PC-9 (cell line): Measurements from ENCODE around the gene GTF2F2. TPM values are rescaled to one million over a fixed set of nuclear protein-coding genes. Genes with fewer than 3 reads are reported as not detected.

Experiments
- BruUV-seq: library from RNA; stranded (reverse); fragments of 400-500 nt; replicated peaks from 2 replicates; lab custom pipeline; 2021; lab: Mats Ljungman, UMichigan
- CTCF ChIA-PET: fragments of 300-600 bp; sonication (Branson Sonifier 250); formaldehyde crosslinking; loops from one replicate; lab custom pipeline; 2022; ENCODE audit warnings: antibody characterized with exemption; lab: Charles Lee
- POLR2A ChIA-PET: fragments of 300-600 bp; sonication (Branson Sonifier 250); formaldehyde crosslinking; loops from one replicate; lab custom pipeline; 2022; ENCODE audit warnings: antibody characterized with exemption; ENCODE audit not compliant: unreplicated experiment; lab: Charles Lee
- DNase-seq, 2 experiments: peaks; one replicate each; pipeline versions ENCODE4 v3.0.0 to v3.0.0-alpha.2; 2015 to 2022; ENCODE audit warnings: mixed read lengths in 1 of 2
- H2AFZ ChIP-seq: fragments of 200-600 bp; sonication (generic); 2 replicates; pipeline ENCODE4 v1.8.1; 2017; ENCODE audit warnings: antibody characterized with exemption
- H3F3A ChIP-seq: fragments of 200-600 bp; sonication (generic); 2 replicates; pipeline ENCODE4 v1.8.1; 2017; ENCODE audit warnings: antibody characterized with exemption, mild to moderate bottlenecking, low read depth; ENCODE audit not compliant: insufficient read depth
- H3K27ac ChIP-seq: fragments of 200-600 bp; sonication (generic); 2 replicates; pipeline ENCODE4 v1.6.1; 2016; ENCODE audit warnings: mixed run types
- H3K27me3 ChIP-seq: fragments of 200-600 bp; sonication (generic); 2 replicates; pipeline ENCODE4 v1.6.1; 2016; ENCODE audit warnings: low read depth, mixed run types; ENCODE audit not compliant: insufficient read depth
- H3K36me3 ChIP-seq: fragments of 200-600 bp; sonication (generic); 2 replicates; pipeline ENCODE4 v1.6.1; 2016; ENCODE audit warnings: low read depth, mixed run types
- H3K4me1 ChIP-seq: fragments of 200-600 bp; sonication (generic); replicated peaks from 2 replicates; pipeline ENCODE4 v1.6.1; 2016; ENCODE audit warnings: mixed run types; ENCODE audit not compliant: insufficient read depth
- H3K4me2 ChIP-seq: fragments of 200-600 bp; sonication (generic); 2 replicates; pipeline ENCODE4 v1.6.1; 2017; ENCODE audit warnings: mixed run types
- H3K4me3 ChIP-seq: fragments of 200-600 bp; sonication (generic); 2 replicates; pipeline ENCODE4 v1.6.1; 2016; ENCODE audit warnings: mixed run types
- H3K79me2 ChIP-seq: fragments of 200-600 bp; sonication (generic); 2 replicates; pipeline ENCODE4 v1.6.1; 2017; ENCODE audit warnings: low read depth, mixed run types
- H3K9me2 ChIP-seq: fragments of 200-600 bp; sonication (generic); 2 replicates; pipeline ENCODE4 v1.8.1; 2017; ENCODE audit warnings: mild to moderate bottlenecking; ENCODE audit not compliant: insufficient read depth
- H3K9me3 ChIP-seq: fragments of 200-600 bp; sonication (generic); 2 replicates; pipeline ENCODE4 v1.8.1; 2016; ENCODE audit warnings: low read depth; ENCODE audit not compliant: insufficient read depth
- H4K20me1 ChIP-seq: fragments of 200-600 bp; sonication (generic); 2 replicates; pipeline ENCODE4 v1.8.1; 2017; ENCODE audit not compliant: insufficient read depth
- CTCF ChIP-seq: fragments of 200-600 bp; sonication (generic); conservative IDR thresholded peaks from 2 replicates; pipeline ENCODE4 v1.6.1; 2017; ENCODE audit warnings: mixed run types, antibody characterized with exemption, mild to moderate bottlenecking, moderate library complexity
- EZH2 ChIP-seq: fragments of 200-600 bp; sonication (generic); IDR thresholded peaks from 2 replicates; pipeline ENCODE4 v1.8.0; 2017; ENCODE audit warnings: antibody characterized with exemption, low read depth
- intact Hi-C: fragments of 100-400 bp; cut with micrococcal nuclease; formaldehyde crosslinking; loops from one replicate; pipeline ENCODE4 v1.10.0; 2022; ENCODE audit not compliant: unreplicated experiment
- total RNA-seq: library from RNA; stranded (reverse); gene quantifications from 2 replicates; pipeline ENCODE4 v1.2.3, GENCODE V29; 2021

GTF2F2 gene
- total RNA-seq, 1 experiment from 2014 or later, result 28.8 TPM

GRCh38 chr13:45276913-45277312, 156.6 kb downstream of the GTF2F2 start:
- intact Hi-C loops, result no loop called here
- Histone ChIP-seq H3K9me2 (no peaks in the 10 kb centered on the region), H4K20me1 (no peaks in the 10 kb centered on the region), H3K4me3 (no peak overlapping the region), H3K36me3 (no peaks in the 10 kb centered on the region; the same call in 1 of the 2 replicates), H3K79me2 (no peaks in the 10 kb centered on the region), H3K9me3 (no peaks in the 10 kb centered on the region), H3K27ac (no peak overlapping the region), H3K4me2 (no peak overlapping the region), H3K4me1 (peaks cover 8% of the 10 kb centered on the region), H3K27me3 (no peaks in the 10 kb centered on the region), H2AFZ (no peak overlapping the region), H3F3A (peaks cover 15% of the 10 kb centered on the region)
- no TSS peak for BruUV-seq
- ChIA-PET CTCF (no interaction called here), POLR2A (no interaction called here)
- TF ChIP-seq EZH2 (no peak), CTCF (no peak)
- DNase-seq, result no peak

GRCh38 chr13:45278096-45278645, 157.9 kb downstream of the GTF2F2 start:
- no TSS peak for BruUV-seq
- CTCF ChIA-PET, result no interaction called here
- intact Hi-C loops, result no loop called here

GRCh38 chr13:45280011-45280410, 159.7 kb downstream of the GTF2F2 start:
- Histone ChIP-seq H3K4me1 (peaks cover 8% of the 10 kb centered on the region), H3K9me3 (no peaks in the 10 kb centered on the region), H3K9me2 (no peaks in the 10 kb centered on the region), H3K27me3 (no peaks in the 10 kb centered on the region), H3K79me2 (no peaks in the 10 kb centered on the region), H3K4me3 (no peak overlapping the region), H4K20me1 (no peaks in the 10 kb centered on the region), H3K27ac (peak overlapping the region; percentile 47), H3K4me2 (no peak overlapping the region), H2AFZ (no peak overlapping the region), H3F3A (no peaks in the 10 kb centered on the region), H3K36me3 (peaks cover 7% of the 10 kb centered on the region; the same call in 1 of the 2 replicates)
- DNase-seq, result no peak
- CTCF ChIA-PET, result interaction anchor here (0.6 to 1.8 kb wide), 3 partner anchors 125 to 315 kb away, joined by 3 to 29 read pairs (median 4); no protein-coding TSS in a partner anchor
- POLR2A ChIA-PET, result no interaction called here
- no peak for TF ChIP-seq EZH2
- no peak for TF ChIP-seq CTCF
- BruUV-seq, result no TSS peak
- intact Hi-C loops, result loop anchor here (2.0 kb wide), 1 partner anchor 111 kb away; no protein-coding TSS in a partner anchor

More at GRCh38 chr13:45278096-45278645, 157.9 kb downstream of the GTF2F2 start:
- H3K4me3 ChIP-seq, result no peak overlapping the region
- no peak for DNase-seq
- no peaks in the 10 kb centered on the region for H3K27me3 ChIP-seq
- no peak overlapping the region for H3K27ac ChIP-seq
- H3F3A ChIP-seq, result peaks cover 9% of the 10 kb centered on the region
- no peaks in the 10 kb centered on the region; the same call in 1 of the 2 replicates for H3K36me3 ChIP-seq
- TF ChIP-seq CTCF (no peak), EZH2 (no peak)
- H3K4me1 ChIP-seq, result peaks cover 8% of the 10 kb centered on the region
- no peak overlapping the region for H3K4me2 ChIP-seq
- POLR2A ChIA-PET, result no interaction called here
- H4K20me1 ChIP-seq, result no peaks in the 10 kb centered on the region
- H3K9me3 ChIP-seq, result no peaks in the 10 kb centered on the region
- no peaks in the 10 kb centered on the region for H3K79me2 ChIP-seq
- H2AFZ ChIP-seq, result no peak overlapping the region
- no peaks in the 10 kb centered on the region for H3K9me2 ChIP-seq
